ENCODE measurements around the gene RGS19. TPM values are rescaled to one million over a fixed set of nuclear protein-coding genes. Genes with fewer than 3 reads are reported as not detected.
A peak's percentile ranks its signal among the peaks of the same experiment; 100 is the strongest.

Gene RGS19
- polyA plus RNA-seq, 1 of the 3 experiments (the other 2 are of a cell fraction): 20.5 TPM

DNA sequence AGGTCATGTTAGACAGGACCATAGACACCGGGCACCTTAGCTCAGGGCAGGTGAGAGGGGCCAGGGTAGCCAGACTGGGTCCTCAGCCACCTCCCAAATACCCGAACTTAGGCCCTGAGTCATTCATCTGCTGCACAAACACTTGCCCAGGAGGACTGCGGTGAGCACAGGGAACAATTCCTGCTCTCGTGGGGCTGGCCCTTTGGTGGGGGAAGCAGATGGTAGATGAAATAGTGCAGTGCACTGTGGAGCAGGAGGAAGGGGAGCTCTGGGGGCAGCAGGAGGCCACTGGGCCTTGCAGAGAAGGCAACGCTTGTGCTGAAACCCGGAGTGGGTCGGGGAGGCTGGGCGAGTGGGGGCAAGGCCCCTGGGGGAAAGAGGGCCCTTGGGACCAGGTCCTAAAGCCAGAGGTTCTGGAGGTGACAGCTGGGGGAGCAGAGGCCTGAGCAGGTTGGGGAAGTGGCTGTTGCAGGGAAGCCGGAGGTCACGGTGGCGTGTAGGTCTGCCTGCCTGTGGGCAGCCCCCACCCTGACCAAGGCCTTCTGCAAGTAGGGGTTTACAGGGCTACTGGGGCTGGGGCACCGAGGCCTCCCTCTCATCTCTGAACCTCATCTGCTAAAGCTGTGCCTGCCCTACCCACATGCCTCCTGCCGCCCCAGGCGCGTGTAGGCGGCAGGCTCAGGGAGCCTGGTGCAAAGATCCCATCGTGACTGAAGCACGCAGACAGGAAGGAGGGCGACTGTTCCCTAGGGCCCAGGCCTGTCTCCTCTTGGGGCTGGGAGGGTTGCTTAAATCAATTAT is 32.7 kb upstream of the RGS19 start:
- Histone ChIP-seq H2AFZ (ENCODE audit: low read depth) (no peak overlapping the region), H3K4me1 (ENCODE audit: control insufficient read depth in 1 of 2, insufficient read depth in 2 of 2, low read depth in 1 of 2, low read length in 1 of 2) (peaks cover 0 to 24% of the 10 kb centered on the region in 2 experiments; a peak in 1 of 4 replicates), H4K20me1 (ENCODE audit: insufficient read depth) (no peaks in the 10 kb centered on the region), H3K27ac (ENCODE audit: low read depth in 2 of 2, low read length in 1 of 2) (peak overlapping the region in 1 of 2 experiments; percentile 30; a peak in 1 of 4 replicates), H3K4me2 (no peak overlapping the region), H3K9me2 (no peaks in the 10 kb centered on the region), H3K36me3 (replicated peaks in 1 of 2; ENCODE audit: control insufficient read depth in 1 of 2, insufficient read depth in 2 of 2, low read length in 1 of 2) (no peaks in the 10 kb centered on the region), H3K79me2 (ENCODE audit: insufficient read depth) (no peaks in the 10 kb centered on the region), H3K9me3 (no peaks in the 10 kb centered on the region), H3K9ac (no peak overlapping the region), H3K27me3 (ENCODE audit: insufficient read depth) (no peaks in the 10 kb centered on the region), H3K4me3 (ENCODE audit: low read depth in 2 of 2, low read length in 1 of 2) (no peak overlapping the region), H3F3A (replicated peaks; ENCODE audit: insufficient read depth) (no peaks in the 10 kb centered on the region)
- CTCF ChIA-PET: interaction anchor here (1.9 to 15.6 kb wide), 5 partner anchors 8 to 73 kb away, joined by 8 to 252 read pairs (median 15); partner anchors contain the start of genes LKAAEAR1, OPRL1 and RGS19
- TF ChIP-seq CHD2 (IDR thresholded peaks at IDR 0.05; ENCODE audit: low read length, partially characterized antibody) (no peak), EP300 (IDR thresholded peaks at IDR 0.05; ENCODE audit: borderline replicate concordance in 1 of 2, low read depth in 1 of 2, low read length in 1 of 2) (0 out of 4 replicates have a peak, but pooled peaks of 1 of the 2 experiments have one; percentile 22)
- peak; percentile 80 for DNase-seq
- POLR2A ChIA-PET: no interaction called here
- WGBS (ENCODE audit: low lambda C conversion rate): 51% methylated on average over 12 of the region's 19 CpGs

DNA sequence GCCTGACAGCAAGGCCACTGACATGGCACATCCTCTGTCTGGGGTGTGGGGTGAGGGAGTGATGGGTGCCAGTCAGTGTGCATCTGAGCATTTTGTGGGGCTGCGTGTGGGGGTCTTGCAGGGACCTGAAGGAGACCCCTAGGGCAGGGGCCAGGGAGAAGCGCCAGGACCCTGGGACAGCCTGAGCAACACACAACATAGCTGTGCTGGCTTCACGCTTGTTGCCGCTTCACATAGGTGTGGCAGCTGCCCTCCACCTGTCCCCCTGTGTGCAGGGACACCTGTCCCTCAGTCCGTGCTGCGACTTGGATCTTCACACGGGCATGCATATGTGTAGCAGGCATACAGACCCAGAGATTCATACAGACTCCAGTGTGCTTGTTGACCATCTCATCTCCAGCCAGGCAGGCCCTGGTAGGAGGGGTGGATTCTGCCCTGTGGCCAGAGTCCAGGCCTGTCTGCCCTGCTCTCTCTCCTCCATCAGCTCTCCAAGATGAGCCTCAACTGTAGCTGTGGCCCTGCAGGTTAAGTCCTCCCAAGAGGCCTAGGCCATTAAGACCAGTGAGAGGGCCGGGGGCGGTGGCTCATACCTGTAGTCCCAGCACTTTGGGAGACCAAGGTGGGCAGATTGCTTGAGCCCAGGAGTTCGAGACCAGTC is 31.2 kb upstream of the RGS19 start:
- Histone ChIP-seq H3K79me2 (ENCODE audit: insufficient read depth) (no peaks in the 10 kb centered on the region), H3K36me3 (replicated peaks in 1 of 2; ENCODE audit: control insufficient read depth in 1 of 2, insufficient read depth in 2 of 2, low read length in 1 of 2) (no peaks in the 10 kb centered on the region), H3K4me1 (ENCODE audit: control insufficient read depth in 1 of 2, insufficient read depth in 2 of 2, low read depth in 1 of 2, low read length in 1 of 2) (peaks cover 0 to 24% of the 10 kb centered on the region in 2 experiments; a peak in 1 of 4 replicates), H3K4me2 (no peak overlapping the region), H3K9ac (no peak overlapping the region), H3K9me2 (no peaks in the 10 kb centered on the region), H3K27me3 (ENCODE audit: insufficient read depth) (no peaks in the 10 kb centered on the region), H3K9me3 (no peaks in the 10 kb centered on the region), H3K27ac (ENCODE audit: low read depth in 2 of 2, low read length in 1 of 2) (no peak overlapping the region), H4K20me1 (ENCODE audit: insufficient read depth) (no peaks in the 10 kb centered on the region), H3F3A (replicated peaks; ENCODE audit: insufficient read depth) (no peaks in the 10 kb centered on the region), H3K4me3 (ENCODE audit: low read depth in 2 of 2, low read length in 1 of 2) (no peak overlapping the region), H2AFZ (ENCODE audit: low read depth) (no peak overlapping the region)
- peak; percentile 33 for DNase-seq
- CTCF ChIA-PET: interaction anchor here (0.9 to 15.6 kb wide), 7 partner anchors 8 to 72 kb away, joined by 3 to 252 read pairs (median 13); partner anchors contain the start of genes LKAAEAR1, OPRL1 and RGS19
- TF ChIP-seq GATA2 (CRISPR knock-in tag; IDR thresholded peaks at IDR 0.05) (no peak), SIN3A (IDR thresholded peaks at IDR 0.05; ENCODE audit: borderline replicate concordance, low read depth, low read length) (no peak), RAD21 (IDR thresholded peaks at IDR 0.05; ENCODE audit: low read length) (no peak), FOXJ3 (CRISPR knock-in tag; IDR thresholded peaks at IDR 0.05) (no peak), EZH2phosphoT487 (IDR thresholded peaks at IDR 0.05; ENCODE audit: borderline replicate concordance, low read depth) (no peak), POLR2AphosphoS5 (IDR thresholded peaks at IDR 0.05; ENCODE audit: low read depth, low read length) (no peak), MEF2A (IDR thresholded peaks at IDR 0.05; ENCODE audit: borderline replicate concordance, low read depth) (no peak), RFX5 (IDR thresholded peaks at IDR 0.05; ENCODE audit: low read length) (no peak), FOXM1 (IDR thresholded peaks at IDR 0.05; ENCODE audit: low read depth) (no peak), SMC3 (IDR thresholded peaks at IDR 0.05; ENCODE audit: low read depth, low read length) (no peak), RXRA (IDR thresholded peaks at IDR 0.05; ENCODE audit: borderline replicate concordance, low read depth) (no peak), FOSL2 (IDR thresholded peaks at IDR 0.05; ENCODE audit: borderline replicate concordance, low read depth) (no peak), TCF12 (IDR thresholded peaks at IDR 0.05) (no peak), RCOR1 (IDR thresholded peaks at IDR 0.05; ENCODE audit: low read length) (no peak)
- TF ChIP-seq, protein P1, sequence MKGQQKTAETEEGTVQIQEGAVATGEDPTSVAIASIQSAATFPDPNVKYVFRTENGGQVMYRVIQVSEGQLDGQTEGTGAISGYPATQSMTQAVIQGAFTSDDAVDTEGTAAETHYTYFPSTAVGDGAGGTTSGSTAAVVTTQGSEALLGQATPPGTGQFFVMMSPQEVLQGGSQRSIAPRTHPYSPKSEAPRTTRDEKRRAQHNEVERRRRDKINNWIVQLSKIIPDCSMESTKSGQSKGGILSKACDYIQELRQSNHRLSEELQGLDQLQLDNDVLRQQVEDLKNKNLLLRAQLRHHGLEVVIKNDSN (IDR thresholded peaks at IDR 0.05; ENCODE audit: borderline replicate concordance, low read depth): no peak
- TF ChIP-seq, protein P2, sequence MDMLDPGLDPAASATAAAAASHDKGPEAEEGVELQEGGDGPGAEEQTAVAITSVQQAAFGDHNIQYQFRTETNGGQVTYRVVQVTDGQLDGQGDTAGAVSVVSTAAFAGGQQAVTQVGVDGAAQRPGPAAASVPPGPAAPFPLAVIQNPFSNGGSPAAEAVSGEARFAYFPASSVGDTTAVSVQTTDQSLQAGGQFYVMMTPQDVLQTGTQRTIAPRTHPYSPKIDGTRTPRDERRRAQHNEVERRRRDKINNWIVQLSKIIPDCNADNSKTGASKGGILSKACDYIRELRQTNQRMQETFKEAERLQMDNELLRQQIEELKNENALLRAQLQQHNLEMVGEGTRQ (IDR thresholded peaks at IDR 0.05; ENCODE audit: borderline replicate concordance, low read depth, low read length): no peak
- TF ChIP-seq, protein P3, sequence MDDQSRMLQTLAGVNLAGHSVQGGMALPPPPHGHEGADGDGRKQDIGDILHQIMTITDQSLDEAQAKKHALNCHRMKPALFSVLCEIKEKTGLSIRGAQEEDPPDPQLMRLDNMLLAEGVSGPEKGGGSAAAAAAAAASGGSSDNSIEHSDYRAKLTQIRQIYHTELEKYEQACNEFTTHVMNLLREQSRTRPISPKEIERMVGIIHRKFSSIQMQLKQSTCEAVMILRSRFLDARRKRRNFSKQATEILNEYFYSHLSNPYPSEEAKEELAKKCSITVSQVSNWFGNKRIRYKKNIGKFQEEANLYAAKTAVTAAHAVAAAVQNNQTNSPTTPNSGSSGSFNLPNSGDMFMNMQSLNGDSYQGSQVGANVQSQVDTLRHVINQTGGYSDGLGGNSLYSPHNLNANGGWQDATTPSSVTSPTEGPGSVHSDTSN (IDR thresholded peaks at IDR 0.05): no peak
- TF ChIP-seq, protein P4, sequence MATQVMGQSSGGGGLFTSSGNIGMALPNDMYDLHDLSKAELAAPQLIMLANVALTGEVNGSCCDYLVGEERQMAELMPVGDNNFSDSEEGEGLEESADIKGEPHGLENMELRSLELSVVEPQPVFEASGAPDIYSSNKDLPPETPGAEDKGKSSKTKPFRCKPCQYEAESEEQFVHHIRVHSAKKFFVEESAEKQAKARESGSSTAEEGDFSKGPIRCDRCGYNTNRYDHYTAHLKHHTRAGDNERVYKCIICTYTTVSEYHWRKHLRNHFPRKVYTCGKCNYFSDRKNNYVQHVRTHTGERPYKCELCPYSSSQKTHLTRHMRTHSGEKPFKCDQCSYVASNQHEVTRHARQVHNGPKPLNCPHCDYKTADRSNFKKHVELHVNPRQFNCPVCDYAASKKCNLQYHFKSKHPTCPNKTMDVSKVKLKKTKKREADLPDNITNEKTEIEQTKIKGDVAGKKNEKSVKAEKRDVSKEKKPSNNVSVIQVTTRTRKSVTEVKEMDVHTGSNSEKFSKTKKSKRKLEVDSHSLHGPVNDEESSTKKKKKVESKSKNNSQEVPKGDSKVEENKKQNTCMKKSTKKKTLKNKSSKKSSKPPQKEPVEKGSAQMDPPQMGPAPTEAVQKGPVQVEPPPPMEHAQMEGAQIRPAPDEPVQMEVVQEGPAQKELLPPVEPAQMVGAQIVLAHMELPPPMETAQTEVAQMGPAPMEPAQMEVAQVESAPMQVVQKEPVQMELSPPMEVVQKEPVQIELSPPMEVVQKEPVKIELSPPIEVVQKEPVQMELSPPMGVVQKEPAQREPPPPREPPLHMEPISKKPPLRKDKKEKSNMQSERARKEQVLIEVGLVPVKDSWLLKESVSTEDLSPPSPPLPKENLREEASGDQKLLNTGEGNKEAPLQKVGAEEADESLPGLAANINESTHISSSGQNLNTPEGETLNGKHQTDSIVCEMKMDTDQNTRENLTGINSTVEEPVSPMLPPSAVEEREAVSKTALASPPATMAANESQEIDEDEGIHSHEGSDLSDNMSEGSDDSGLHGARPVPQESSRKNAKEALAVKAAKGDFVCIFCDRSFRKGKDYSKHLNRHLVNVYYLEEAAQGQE (IDR thresholded peaks at IDR 0.05; ENCODE audit: low read depth, low read length): no peak
- WGBS (ENCODE audit: low lambda C conversion rate): 72% methylated on average over 9 of the region's 10 CpGs
- POLR2A ChIA-PET: no interaction called here

Measured in SK-N-SH (cell line).